GM13976 (cell line): ENCODE results near the gene CTNS.

ENCODE experiments used
- DNase-seq: peaks from one replicate; pipeline ENCODE4 v3.0.0; 2012; ENCODE audit warnings: low spot score
- CTCF ChIP-seq: IDR thresholded peaks from 2 replicates; pipeline ENCODE4 v1.5.1; 2012; ENCODE audit warnings: borderline replicate concordance, mild to moderate bottlenecking; ENCODE audit not compliant: insufficient read depth; ENCODE audit errors: extremely low read depth, missing control alignments, control extremely low read depth
- in situ Hi-C: fragments of 300-500 bp; cut with MboI; formaldehyde crosslinking; loops from one replicate; pipeline ENCODE4 v1.12.0; 2022; ENCODE audit warnings: low sequenced_read_pairs, mixed read lengths, inconsistent platforms; ENCODE audit not compliant: unreplicated experiment

CTNS gene

GRCh38 chr17:3603119-3603869 is 33.3 kb upstream of the CTNS start:
- in situ Hi-C loops = no loop called here
- no peak for DNase-seq
- no peak for TF ChIP-seq CTCF

- in situ Hi-C loops = no loop called here
- TF ChIP-seq CTCF = no peak
- DNase-seq = no peak
Measured at GRCh38 chr17:3603870-3604259, 32.7 kb upstream of the CTNS start.

- in situ Hi-C loops = no loop called here
- no peak for TF ChIP-seq CTCF
- DNase-seq = no peak
Measured at GRCh38 chr17:3609689-3610088, 26.9 kb upstream of the CTNS start.

DNA sequence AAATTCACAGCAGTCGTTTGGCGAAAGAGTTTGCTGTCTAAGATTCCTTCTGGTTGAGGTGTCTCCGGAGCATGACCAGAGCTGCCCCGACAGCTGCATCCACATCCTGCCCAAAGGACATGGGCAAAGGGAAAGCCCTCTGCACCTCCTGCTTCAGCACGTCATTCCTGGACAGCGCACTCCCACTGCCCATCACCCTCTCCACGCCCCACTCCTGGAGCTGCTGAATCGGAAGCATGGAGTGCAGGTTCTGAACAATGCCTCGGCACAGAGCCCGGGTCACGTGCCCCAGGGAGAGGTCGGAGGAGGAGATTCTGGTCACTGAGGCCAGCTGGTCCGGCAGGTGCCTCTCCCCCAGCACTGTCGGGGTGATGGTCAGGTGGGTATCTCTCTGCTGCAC is 26.0 kb upstream of the CTNS start:
- no peak for TF ChIP-seq CTCF
- no peak for DNase-seq
- in situ Hi-C loops = no loop called here

GRCh38 chr17:3613124-3613523 is 23.4 kb upstream of the CTNS start:
- no peak for TF ChIP-seq CTCF
- in situ Hi-C loops = no loop called here
- no peak for DNase-seq

- TF ChIP-seq CTCF = no peak
- in situ Hi-C loops = no loop called here
- DNase-seq = no peak
Measured at GRCh38 chr17:3615160-3615870, 21.2 kb upstream of the CTNS start.
